GM12891 (cell line): ENCODE results near the gene CFAP97D2.

ENCODE experiments used
- DNase-seq: peaks from one replicate; pipeline ENCODE4 v3.0.0; 2011; ENCODE audit warnings: low spot score; ENCODE audit not compliant: insufficient read length
- FAIRE-seq: peaks from 2 replicates; lab custom pipeline; 2011; peaks lifted over from hg19 to GRCh38; lab: Jason Lieb, UNC
- PAX5 ChIP-seq: IDR thresholded peaks from 2 replicates; pipeline ENCODE4 v1.6.1; 2011; ENCODE audit warnings: low read length, moderate library complexity, mild to moderate bottlenecking; ENCODE audit not compliant: insufficient read depth, severe bottlenecking
- POLR2A ChIP-seq: IDR thresholded peaks from 2 replicates; pipeline ENCODE4 v1.6.1; 2011; ENCODE audit warnings: low read depth, low read length, control low read depth
- POLR2AphosphoS5 ChIP-seq: IDR thresholded peaks from 2 replicates; pipeline ENCODE4 v1.6.1; 2011; ENCODE audit warnings: low read depth, low read length, control low read depth
- POU2F2 ChIP-seq: IDR thresholded peaks from 2 replicates; pipeline ENCODE4 v1.6.1; 2011; ENCODE audit warnings: low read depth, mild to moderate bottlenecking, control low read depth, low read length, moderate library complexity
- SPI1 ChIP-seq: IDR thresholded peaks from 2 replicates; pipeline ENCODE4 v1.6.1; 2011; ENCODE audit warnings: low read depth, low read length, control low read depth
- TAF1 ChIP-seq: IDR thresholded peaks from 2 replicates; pipeline ENCODE4 v1.6.1; 2011; ENCODE audit warnings: low read depth, low read length, control low read depth

CFAP97D2 gene

GRCh38 chr13:114222461-114222968, 43.5 kb downstream of the CFAP97D2 start:
- DNase-seq (peak; percentile 31), FAIRE-seq (peak; percentile 55)
- TF ChIP-seq POLR2AphosphoS5 (no peak), SPI1 (peak; percentile 88)

- no peak for TF ChIP-seq POU2F2
- TF ChIP-seq POLR2AphosphoS5 = no peak
- TF ChIP-seq SPI1 = no peak
- no peak for TF ChIP-seq POLR2A
- TF ChIP-seq TAF1 = no peak
- TF ChIP-seq PAX5 = no peak
- no peak for DNase-seq
- FAIRE-seq = no peak
Measured at GRCh38 chr13:114224201-114224600, 45.1 kb downstream of the CFAP97D2 start.

GRCh38 chr13:114225610-114226009, 46.6 kb downstream of the CFAP97D2 start:
- no peak for TF ChIP-seq SPI1
- no peak for TF ChIP-seq PAX5
- no peak for TF ChIP-seq TAF1
- TF ChIP-seq POLR2AphosphoS5 = no peak
- no peak for TF ChIP-seq POLR2A
- TF ChIP-seq POU2F2 = no peak
- DNase-seq (no peak), FAIRE-seq (no peak)

- FAIRE-seq (peak; percentile 54), DNase-seq (no peak)
- no peak for TF ChIP-seq POLR2AphosphoS5
- TF ChIP-seq TAF1 = no peak
- no peak for TF ChIP-seq PAX5
- TF ChIP-seq POU2F2 = no peak
- no peak for TF ChIP-seq SPI1
- no peak for TF ChIP-seq POLR2A
Measured at GRCh38 chr13:114226088-114226487, 47.0 kb downstream of the CFAP97D2 start.

GRCh38 chr13:114226699-114227323, 47.8 kb downstream of the CFAP97D2 start:
- TF ChIP-seq SPI1 = no peak
- no peak; the same call in 1 of the 2 replicates for TF ChIP-seq POU2F2
- TF ChIP-seq PAX5 = no peak
- TF ChIP-seq POLR2AphosphoS5 = no peak
- no peak for TF ChIP-seq TAF1
- TF ChIP-seq POLR2A = no peak
- peak; percentile 73 for DNase-seq
- FAIRE-seq = peak; percentile 97

- TF ChIP-seq POU2F2 (no peak), PAX5 (no peak), POLR2AphosphoS5 (no peak), TAF1 (no peak), SPI1 (no peak), POLR2A (no peak)
- peak; percentile 85 for FAIRE-seq
- no peak for DNase-seq
Measured at GRCh38 chr13:114227528-114227927, 48.5 kb downstream of the CFAP97D2 start.

- DNase-seq (no peak), FAIRE-seq (no peak)
- TF ChIP-seq PAX5 (no peak), POLR2AphosphoS5 (no peak), SPI1 (no peak), TAF1 (no peak), POU2F2 (no peak)
Measured at GRCh38 chr13:114228176-114228575, 49.1 kb downstream of the CFAP97D2 start.

GRCh38 chr13:114229506-114229905, 50.4 kb downstream of the CFAP97D2 start:
- no peak for FAIRE-seq
- TF ChIP-seq SPI1 (no peak), POLR2AphosphoS5 (no peak), POLR2A (no peak), TAF1 (no peak), POU2F2 (no peak), PAX5 (no peak)
- DNase-seq = no peak

GRCh38 chr13:114230117-114230516, 51.1 kb downstream of the CFAP97D2 start:
- DNase-seq = no peak
- FAIRE-seq = no peak
- no peak for TF ChIP-seq POU2F2

- FAIRE-seq (no peak), DNase-seq (no peak)
- TF ChIP-seq PAX5 (no peak), POU2F2 (no peak), POLR2AphosphoS5 (no peak), SPI1 (no peak), POLR2A (no peak), TAF1 (no peak)
Measured at GRCh38 chr13:114230575-114230974, 51.5 kb downstream of the CFAP97D2 start.
